Epidermal melanocyte (primary cell): ENCODE results near the gene SLC44A4.
"Not testable (repeated sequence)": the region's sequence is repeated elsewhere in the genome, so short reads cannot be mapped to it uniquely, and the experiment has no call there.

Source experiments
- DNase-seq: peaks from one replicate; pipeline ENCODE4 v3.0.0; 2011; ENCODE audit warnings: low spot score; ENCODE audit not compliant: insufficient read length

SLC44A4 gene

GRCh38 chr6:31860349-31860748, 18.4 kb downstream of the SLC44A4 start:
- no peak for DNase-seq

GRCh38 chr6:31859923-31860322, 18.9 kb downstream of the SLC44A4 start:
- DNase-seq: no peak

- no peak for DNase-seq
Measured at GRCh38 chr6:31858707-31859106, 20.1 kb downstream of the SLC44A4 start.

GRCh38 chr6:31857774-31858173, 21.0 kb downstream of the SLC44A4 start:
- DNase-seq: not testable (repeated sequence)

GRCh38 chr6:31851980-31852718, 26.6 kb downstream of the SLC44A4 start:
- not testable (repeated sequence) for DNase-seq

GRCh38 chr6:31851485-31851832, 27.3 kb downstream of the SLC44A4 start:
- DNase-seq: peak; percentile 1

- DNase-seq: peak; percentile 14
Measured at GRCh38 chr6:31850765-31851484, 27.9 kb downstream of the SLC44A4 start.

GRCh38 chr6:31847276-31847978, 31.4 kb downstream of the SLC44A4 start:
- peak; percentile 19 for DNase-seq

GRCh38 chr6:31844507-31844906, 34.3 kb downstream of the SLC44A4 start:
- no peak for DNase-seq

- DNase-seq: no peak
Measured at GRCh38 chr6:31842053-31842452, 36.7 kb downstream of the SLC44A4 start.

- not testable (repeated sequence) for DNase-seq
Measured at GRCh38 chr6:31839779-31840126, 39.0 kb downstream of the SLC44A4 start.

- DNase-seq: no peak
Measured at GRCh38 chr6:31838968-31839367, 39.8 kb downstream of the SLC44A4 start.

GRCh38 chr6:31838114-31838553, 40.7 kb downstream of the SLC44A4 start:
- DNase-seq: not testable (repeated sequence)

- no peak for DNase-seq
Measured at GRCh38 chr6:31837369-31838113, 41.3 kb downstream of the SLC44A4 start.

GRCh38 chr6:31836474-31837368, 42.1 kb downstream of the SLC44A4 start:
- no peak for DNase-seq

- no peak for DNase-seq
Measured at GRCh38 chr6:31836047-31836473, 42.7 kb downstream of the SLC44A4 start.

- peak; percentile 93 for DNase-seq
Measured at GRCh38 chr6:31834367-31835250, 44.2 kb downstream of the SLC44A4 start.

GRCh38 chr6:31831350-31832215, 47.2 kb downstream of the SLC44A4 start:
- DNase-seq: no peak
